COR-L47 (cell line): ENCODE results near the gene NUMB.
"Not testable (repeated sequence)": the region's sequence is repeated elsewhere in the genome, so short reads cannot be mapped to it uniquely, and the experiment has no call there.

Source experiments
- DNase-seq: peaks from one replicate; lab custom pipeline; 2025; lab: John Stamatoyannopoulos, UW

The NUMB gene

GRCh38 chr14:73465823-73466532, 7.6 kb upstream of the NUMB start:
- DNase-seq, result no peak

GRCh38 chr14:73463411-73463810, 5.1 kb upstream of the NUMB start:
- DNase-seq, result no peak

- DNase-seq, result no peak
Measured at GRCh38 chr14:73462815-73463214, 4.5 kb upstream of the NUMB start.

- DNase-seq, result peak; percentile 82
Measured at GRCh38 chr14:73462048-73462715, 3.8 kb upstream of the NUMB start.

GRCh38 chr14:73461478-73462047, 3.2 kb upstream of the NUMB start:
- DNase-seq, result no peak

GRCh38 chr14:73460691-73461127, 2.4 kb upstream of the NUMB start:
- DNase-seq, result peak; percentile 69

GRCh38 chr14:73459959-73460358, 1.6 kb upstream of the NUMB start:
- DNase-seq, result no peak

- DNase-seq, result no peak
Measured at GRCh38 chr14:73457924-73458182, 493 bp downstream of the NUMB start.

- DNase-seq, result no peak
Measured at GRCh38 chr14:73457041-73457923, 1.1 kb downstream of the NUMB start.

GRCh38 chr14:73455294-73455693, 3.1 kb downstream of the NUMB start:
- no peak for DNase-seq

GRCh38 chr14:73452341-73453186, 5.8 kb downstream of the NUMB start:
- no peak for DNase-seq

- DNase-seq, result no peak
Measured at GRCh38 chr14:73443758-73444157, 14.6 kb downstream of the NUMB start.

GRCh38 chr14:73441286-73441685, 17.1 kb downstream of the NUMB start:
- no peak for DNase-seq

- no peak for DNase-seq
Measured at GRCh38 chr14:73438993-73439392, 19.4 kb downstream of the NUMB start.

- no peak for DNase-seq
Measured at GRCh38 chr14:73437206-73437605, 21.1 kb downstream of the NUMB start.

GRCh38 chr14:73432124-73432523, 26.2 kb downstream of the NUMB start:
- DNase-seq, result no peak

- no peak for DNase-seq
Measured at GRCh38 chr14:73428353-73428824, 30.0 kb downstream of the NUMB start.

- DNase-seq, result no peak
Measured at GRCh38 chr14:73427516-73428264, 30.7 kb downstream of the NUMB start.

- no peak for DNase-seq
Measured at GRCh38 chr14:73426877-73427276, 31.5 kb downstream of the NUMB start.

- no peak for DNase-seq
Measured at GRCh38 chr14:73424453-73424852, 33.9 kb downstream of the NUMB start.

GRCh38 chr14:73423092-73423491, 35.3 kb downstream of the NUMB start:
- DNase-seq, result not testable (repeated sequence)
